ENCODE results near the gene GPT2. TPM values are rescaled to one million over a fixed set of nuclear protein-coding genes. Genes with fewer than 3 reads are reported as not detected.

GPT2 gene
- total RNA-seq, 4 donors from 2014 or later = 42.5 to 126 (median 61.3) TPM

GRCh38 chr16:46961373-46962353, 77.5 kb downstream of the GPT2 start:
- Histone ChIP-seq H3K36me3 (peaks cover 3 to 99% (median 58%) of the 10 kb centered on the region in 3 donors), H3K27me3 (no peaks in the 10 kb centered on the region), H3K4me3 (no peak overlapping the region), H3K9me3 (no peaks in the 10 kb centered on the region), H3K27ac (no peak overlapping the region), H3K4me1 (peaks cover 0 to 19% (median 0%) of the 10 kb centered on the region in 4 donors)
- WGBS, 2 donors = 65 to 77% methylated on average over 9 of the region's 9 CpGs
- TF ChIP-seq POLR2A (IDR thresholded peaks at IDR 0.05) (no peak), CTCF (IDR thresholded peaks at IDR 0.05) (no peak), EP300 (IDR thresholded peaks at IDR 0.05) (no peak)
- no peak for DNase-seq (ENCODE audit: low spot score in 2 of 2)

GRCh38 chr16:46962629-46963028, 78.5 kb downstream of the GPT2 start:
- no peak overlapping the region for H3K27ac ChIP-seq
- H3K9me3 ChIP-seq = no peaks in the 10 kb centered on the region
- TF ChIP-seq EP300 (IDR thresholded peaks at IDR 0.05) = no peak
- TF ChIP-seq CTCF (IDR thresholded peaks at IDR 0.05) = no peak
- 70% methylated on average over 3 of the region's 3 CpGs for WGBS, 2 donors
- H3K27me3 ChIP-seq = no peaks in the 10 kb centered on the region
- DNase-seq (ENCODE audit: low spot score in 2 of 2) = no peak
- peaks cover 3 to 99% (median 58%) of the 10 kb centered on the region in 3 donors for H3K36me3 ChIP-seq
- no peak overlapping the region for H3K4me3 ChIP-seq
- peaks cover 0 to 19% (median 0%) of the 10 kb centered on the region in 4 donors for H3K4me1 ChIP-seq

GRCh38 chr16:46968063-46968435, 83.9 kb downstream of the GPT2 start:
- Histone ChIP-seq H3K9me3 (no peaks in the 10 kb centered on the region), H3K27me3 (no peaks in the 10 kb centered on the region), H3K36me3 (peaks cover 0 to 61% (median 37%) of the 10 kb centered on the region in 3 donors), H3K27ac (no peak overlapping the region), H3K4me1 (peaks cover 0 to 33% (median 11%) of the 10 kb centered on the region in 4 donors), H3K4me3 (no peak overlapping the region)
- TF ChIP-seq CTCF (IDR thresholded peaks at IDR 0.05) = no peak
- no peak for TF ChIP-seq EP300 (IDR thresholded peaks at IDR 0.05)
- TF ChIP-seq POLR2A (IDR thresholded peaks at IDR 0.05) = no peak
- DNase-seq (ENCODE audit: low spot score in 2 of 2) = no peak
- 93 to 95% methylated on average over 2 of the region's 2 CpGs for WGBS, 2 donors

GRCh38 chr16:46970089-46970488, 85.9 kb downstream of the GPT2 start:
- no peaks in the 10 kb centered on the region for H3K27me3 ChIP-seq
- DNase-seq (ENCODE audit: low spot score in 2 of 2) = no peak
- peaks cover 0 to 40% (median 20%) of the 10 kb centered on the region in 3 donors for H3K36me3 ChIP-seq
- H3K27ac ChIP-seq = no peak overlapping the region
- no peaks in the 10 kb centered on the region for H3K9me3 ChIP-seq
- H3K4me1 ChIP-seq = peaks cover 0 to 42% (median 18%) of the 10 kb centered on the region in 4 donors
- TF ChIP-seq POLR2A (IDR thresholded peaks at IDR 0.05) (no peak), EP300 (IDR thresholded peaks at IDR 0.05) (no peak), CTCF (IDR thresholded peaks at IDR 0.05) (no peak)
- H3K4me3 ChIP-seq = no peak overlapping the region
- WGBS, 2 donors = 82 to 86% methylated on average over 2 of the region's 2 CpGs

GRCh38 chr16:46971271-46971670, 87.1 kb downstream of the GPT2 start:
- Histone ChIP-seq H3K27ac (no peak overlapping the region), H3K27me3 (no peaks in the 10 kb centered on the region), H3K4me1 (peaks cover 0 to 42% (median 18%) of the 10 kb centered on the region in 4 donors), H3K4me3 (no peak overlapping the region), H3K36me3 (peaks cover 0 to 28% (median 14%) of the 10 kb centered on the region in 3 donors), H3K9me3 (no peaks in the 10 kb centered on the region)
- DNase-seq (ENCODE audit: low spot score in 2 of 2) = no peak
- 94 to 95% methylated on average over 7 of the region's 7 CpGs for WGBS, 2 donors
- TF ChIP-seq POLR2A (IDR thresholded peaks at IDR 0.05) (no peak), EP300 (IDR thresholded peaks at IDR 0.05) (no peak), CTCF (IDR thresholded peaks at IDR 0.05) (no peak)

Measured in tibial nerve (tissue), 4 donors.